ENCODE measurements around the gene GMCL2.

GMCL2 gene

GRCh38 chr5:178160176-178160575 is 27.0 kb downstream of the GMCL2 start:
- ATAC-seq: no peak
- no peak overlapping the region for H3K4me3 Mint-ChIP-seq
- no peaks in the 10 kb centered on the region for H3K36me3 Mint-ChIP-seq (ENCODE audit: low read depth)
- peaks cover 3% of the 10 kb centered on the region for H3K4me1 Mint-ChIP-seq
- no peak overlapping the region for H3K27ac Mint-ChIP-seq
- no peaks in the 10 kb centered on the region for H3K9me3 Mint-ChIP-seq
- H3K27me3 Mint-ChIP-seq: peaks cover 13% of the 10 kb centered on the region
- no peak for DNase-seq

GRCh38 chr5:178155065-178155464 is 32.1 kb downstream of the GMCL2 start:
- no peak overlapping the region for H3K27ac Mint-ChIP-seq

GRCh38 chr5:178153530-178154340 is 33.4 kb downstream of the GMCL2 start, which contains the start of gene NHP2:
Gene NHP2, minus strand, starts transcription at chr5:178153885. Its CDS starts 68 bp downstream, at chr5:178153817.
- peak; percentile 99 for DNase-seq
- Mint-ChIP-seq H3K27me3 (no peaks in the 10 kb centered on the region), H3K9me3 (no peaks in the 10 kb centered on the region), H3K4me1 (peaks cover 53% of the 10 kb centered on the region), H3K27ac (peak within 1 kb of the TSS; percentile 91), H3K4me3 (peak within 1 kb of the TSS; percentile 92), H3K36me3 (ENCODE audit: low read depth) (peaks cover 30% of the 10 kb centered on the region)
- ATAC-seq: peak; percentile 93

More at GRCh38 chr5:178155065-178155464, 32.1 kb downstream of the GMCL2 start:
- no peak overlapping the region for H3K4me3 Mint-ChIP-seq
- H3K27me3 Mint-ChIP-seq: no peaks in the 10 kb centered on the region
- H3K36me3 Mint-ChIP-seq (ENCODE audit: low read depth): peaks cover 17% of the 10 kb centered on the region
- ATAC-seq (no peak), DNase-seq (no peak)
- peaks cover 40% of the 10 kb centered on the region for H3K4me1 Mint-ChIP-seq
- H3K9me3 Mint-ChIP-seq: no peaks in the 10 kb centered on the region

- H3K4me1 Mint-ChIP-seq: peaks cover 57% of the 10 kb centered on the region
- no peaks in the 10 kb centered on the region for H3K27me3 Mint-ChIP-seq
- DNase-seq (no peak), ATAC-seq (no peak)
- H3K27ac Mint-ChIP-seq: peak overlapping the region; percentile 91
- no peaks in the 10 kb centered on the region for H3K9me3 Mint-ChIP-seq
- H3K36me3 Mint-ChIP-seq (ENCODE audit: low read depth): peaks cover 37% of the 10 kb centered on the region
- H3K4me3 Mint-ChIP-seq: peak overlapping the region; percentile 92
Measured at GRCh38 chr5:178152491-178153444, 34.4 kb downstream of the GMCL2 start.

GRCh38 chr5:178150977-178151734 is 36.0 kb downstream of the GMCL2 start:
- Mint-ChIP-seq H3K9me3 (no peaks in the 10 kb centered on the region), H3K4me3 (peak overlapping the region; percentile 92), H3K4me1 (peaks cover 64% of the 10 kb centered on the region), H3K27ac (peak overlapping the region; percentile 78), H3K27me3 (no peaks in the 10 kb centered on the region), H3K36me3 (ENCODE audit: low read depth) (peaks cover 50% of the 10 kb centered on the region)
- ATAC-seq (no peak), DNase-seq (no peak)

- Mint-ChIP-seq H3K4me3 (peak overlapping the region; percentile 58), H3K36me3 (ENCODE audit: low read depth) (peaks cover 57% of the 10 kb centered on the region), H3K9me3 (no peaks in the 10 kb centered on the region), H3K27ac (peak overlapping the region; percentile 55), H3K27me3 (no peaks in the 10 kb centered on the region), H3K4me1 (peaks cover 62% of the 10 kb centered on the region)
- peak; percentile 42 for DNase-seq
- ATAC-seq: peak; percentile 12
Measured at GRCh38 chr5:178149199-178149932, 37.8 kb downstream of the GMCL2 start.

- Mint-ChIP-seq H3K36me3 (ENCODE audit: low read depth) (peaks cover 61% of the 10 kb centered on the region), H3K27ac (peak overlapping the region; percentile 19), H3K4me1 (peaks cover 50% of the 10 kb centered on the region), H3K27me3 (no peaks in the 10 kb centered on the region), H3K4me3 (no peak overlapping the region), H3K9me3 (no peaks in the 10 kb centered on the region)
- no peak for ATAC-seq
- DNase-seq: no peak
Measured at GRCh38 chr5:178147406-178147805, 39.8 kb downstream of the GMCL2 start.

- ATAC-seq (peak; percentile 72), DNase-seq (peak; percentile 77)
- H3K4me3 Mint-ChIP-seq: no peak overlapping the region
- H3K4me1 Mint-ChIP-seq: peaks cover 41% of the 10 kb centered on the region
- no peaks in the 10 kb centered on the region for H3K27me3 Mint-ChIP-seq
- H3K36me3 Mint-ChIP-seq (ENCODE audit: low read depth): peaks cover 58% of the 10 kb centered on the region
- peak overlapping the region; percentile 55 for H3K27ac Mint-ChIP-seq
- no peaks in the 10 kb centered on the region for H3K9me3 Mint-ChIP-seq
Measured at GRCh38 chr5:178145965-178146820, 41.0 kb downstream of the GMCL2 start.

- peaks cover 46% of the 10 kb centered on the region for H3K36me3 Mint-ChIP-seq (ENCODE audit: low read depth)
- no peak overlapping the region for H3K4me3 Mint-ChIP-seq
- H3K27me3 Mint-ChIP-seq: no peaks in the 10 kb centered on the region
- ATAC-seq (no peak), DNase-seq (no peak)
- no peaks in the 10 kb centered on the region for H3K9me3 Mint-ChIP-seq
- no peak overlapping the region for H3K27ac Mint-ChIP-seq
- peaks cover 18% of the 10 kb centered on the region for H3K4me1 Mint-ChIP-seq
Measured at GRCh38 chr5:178143901-178144300, 43.3 kb downstream of the GMCL2 start.

- Mint-ChIP-seq H3K9me3 (no peaks in the 10 kb centered on the region), H3K36me3 (ENCODE audit: low read depth) (peaks cover 41% of the 10 kb centered on the region), H3K4me1 (peaks cover 13% of the 10 kb centered on the region), H3K4me3 (no peak overlapping the region), H3K27ac (no peak overlapping the region), H3K27me3 (no peaks in the 10 kb centered on the region)
- no peak for DNase-seq
- ATAC-seq: no peak
Measured at GRCh38 chr5:178143246-178143645, 43.9 kb downstream of the GMCL2 start.

- Mint-ChIP-seq H3K36me3 (ENCODE audit: low read depth) (peaks cover 38% of the 10 kb centered on the region), H3K4me3 (no peak overlapping the region), H3K4me1 (peaks cover 12% of the 10 kb centered on the region), H3K27ac (no peak overlapping the region), H3K9me3 (no peaks in the 10 kb centered on the region), H3K27me3 (no peaks in the 10 kb centered on the region)
- no peak for DNase-seq
- no peak for ATAC-seq
Measured at GRCh38 chr5:178142642-178143041, 44.5 kb downstream of the GMCL2 start.

- DNase-seq (no peak), ATAC-seq (no peak)
- H3K9me3 Mint-ChIP-seq: no peaks in the 10 kb centered on the region
- H3K27me3 Mint-ChIP-seq: no peaks in the 10 kb centered on the region
- H3K4me3 Mint-ChIP-seq: no peak overlapping the region
- peaks cover 33% of the 10 kb centered on the region for H3K36me3 Mint-ChIP-seq (ENCODE audit: low read depth)
- peaks cover 9% of the 10 kb centered on the region for H3K4me1 Mint-ChIP-seq
- no peak overlapping the region for H3K27ac Mint-ChIP-seq
Measured at GRCh38 chr5:178141550-178141949, 45.6 kb downstream of the GMCL2 start.

GRCh38 chr5:178137991-178138390 is 49.2 kb downstream of the GMCL2 start:
- Mint-ChIP-seq H3K27ac (no peak overlapping the region), H3K27me3 (no peaks in the 10 kb centered on the region), H3K36me3 (ENCODE audit: low read depth) (peaks cover 37% of the 10 kb centered on the region), H3K9me3 (no peaks in the 10 kb centered on the region), H3K4me1 (peaks cover 3% of the 10 kb centered on the region), H3K4me3 (no peak overlapping the region)
- no peak for DNase-seq
- ATAC-seq: no peak

Data from activated naive CD8-positive, alpha-beta T cell treated with anti-CD3 and anti-CD28 coated beads, Interleukin-2, amount 50 U/mL, for 24 hours (primary cell).